Pancreas (tissue), 10 donors: ENCODE data around the gene SMARCA2. TPM values are rescaled to one million over a fixed set of nuclear protein-coding genes. Genes with fewer than 3 reads are reported as not detected.
A peak's percentile ranks its signal among the peaks of the same experiment; 100 is the strongest.

Source experiments
- ATAC-seq, 4 donors: fragments of 200-7000 bp; cut with Tn5 transposase; one replicate each; pipeline versions ENCODE4 v1.8.0 to v1.9.1; 2020; ENCODE audit warnings: mild to moderate bottlenecking in 4 of 4, moderate library complexity in 4 of 4
- DNase-seq, 6 donors: peaks; one replicate each; pipeline ENCODE4 v3.0.0-alpha.2; 2020
- FAIRE-seq: peaks from 2 replicates; lab custom pipeline; 2012; peaks lifted over from hg19 to GRCh38; lab: Jason Lieb, UNC
- H3K27ac ChIP-seq, 4 donors: fragments of 200-600 bp; sonication (generic); 1 replicate in 3 of 4; 2 replicates in 1 of 4; pipeline versions ENCODE4 v1.5.0 to v1.8.0; 2020
- H3K27me3 ChIP-seq, 4 donors: fragments of 200-600 bp; one replicate each; pipeline ENCODE4 v1.8.0; 2021
- H3K36me3 ChIP-seq, 3 donors: fragments of 200-600 bp; sonication (generic) in 1 of 3; one replicate each; pipeline versions ENCODE4 v1.5.0 to v1.8.0; 2020 to 2021
- H3K4me1 ChIP-seq, 3 donors: fragments of 200-600 bp; one replicate each; pipeline ENCODE4 v1.8.0; 2021
- H3K4me3 ChIP-seq, 4 donors: fragments of 200-600 bp; sonication (generic) in 2 of 4; one replicate each; pipeline versions ENCODE4 v1.5.0 to v1.8.0; 2020 to 2021
- H3K9me3 ChIP-seq, 4 donors: fragments of 200-600 bp; one replicate each; pipeline ENCODE4 v1.8.0; 2021
- CTCF ChIP-seq, 4 donors: fragments of 200-600 bp; sonication (generic) in 3 of 4; IDR thresholded peaks; one replicate each; pipeline versions ENCODE4 v1.5.0 to v1.8.0; 2021; ENCODE audit warnings: antibody characterized with exemption in 4 of 4
- WGBS, 2 donors: extraction: QIAGEN DNeasy Blood & Tissue Kit; methylation state at CpG; one replicate each; pipeline ENCODE4 v1.1.7; 2013; 5-methylcytosine and 5-hydroxymethylcytosine counted together
- intact Hi-C, 3 donors: fragments of 100-400 bp; cut with DNase I; formaldehyde crosslinking; loops; one replicate each; pipeline versions ENCODE4 v1.11.1 to v1.14.2; 2022
- polyA plus RNA-seq, 2 donors: library from polyadenylated mRNA; stranded (reverse); fragments of 200-250 nt; gene quantifications; one replicate each; pipeline ENCODE4 v1.2.3, GENCODE V29; 2013
- total RNA-seq, 6 donors: library from RNA; stranded (reverse); fragmentation: NEBNext Ultra II Directional in 4 of 6; extraction: Animal tissue kit (Norgen Biotek cat#: 25700) in 4 of 6; gene quantifications; one replicate each; pipeline versions ENCODE4 v1.2.1 to v1.2.4, GENCODE V29; 2021 to 2023
- donor health status: healthy with polysubstance abuse.
- donor health status: DM: no; HTN: no; CAD: no; lungs with moderate emphysema.
- donor health status: DM: no; HTN: no; CAD: no.
- donor health status: control.
- donor health status: control.
- donor health status: Bipolar disorder and iron deficiency.
- donor health status: DM: yes; HTN: yes; CAD: no.
- donor health status: DM: no; HTN: no; CAD: no.
- donor health status: DM: no; HTN: no; CAD: no.
- donor health status: DM: yes; HTN: yes; CAD: no.

SMARCA2 gene
- total and polyA plus RNA-seq, 8 donors, result 21.7 to 91.4 (median 64.6) TPM

- no peaks in the 10 kb centered on the region for H3K9me3 ChIP-seq
- no peaks in the 10 kb centered on the region for H3K27me3 ChIP-seq
- no peak for DNase-seq
- peaks cover 6 to 16% (median 10%) of the 10 kb centered on the region in 3 donors for H3K4me1 ChIP-seq
- TF ChIP-seq CTCF (IDR thresholded peaks at IDR 0.05), result no peak
- peaks cover 0 to 16% (median 0%) of the 10 kb centered on the region in 3 donors for H3K36me3 ChIP-seq
- intact Hi-C loops, result no loop called here
- no peak overlapping the region for H3K4me3 ChIP-seq
- FAIRE-seq, result no peak
- WGBS, 2 donors, result 78 to 92% methylated on average over 1 of the region's 1 CpG
- peak in 1 of 4 donors; percentile 6 for ATAC-seq
- no peak overlapping the region for H3K27ac ChIP-seq
Measured at GRCh38 chr9:2127486-2127885, 112.3 kb downstream of the SMARCA2 start.

GRCh38 chr9:2128141-2128540 lies 113.0 kb downstream of the SMARCA2 start:
- intact Hi-C loops, result no loop called here
- H3K9me3 ChIP-seq, result no peaks in the 10 kb centered on the region
- H3K36me3 ChIP-seq, result peaks cover 0 to 9% (median 0%) of the 10 kb centered on the region in 3 donors
- ATAC-seq, result no peak
- H3K4me3 ChIP-seq, result no peak overlapping the region
- H3K4me1 ChIP-seq, result peaks cover 6 to 16% (median 10%) of the 10 kb centered on the region in 3 donors
- no peak for DNase-seq
- no peak for FAIRE-seq
- WGBS, 2 donors, result 91 to 97% methylated on average over 3 of the region's 3 CpGs
- no peak overlapping the region for H3K27ac ChIP-seq
- no peak for TF ChIP-seq CTCF (IDR thresholded peaks at IDR 0.05)
- no peaks in the 10 kb centered on the region for H3K27me3 ChIP-seq

GRCh38 chr9:2128618-2129017 lies 113.5 kb downstream of the SMARCA2 start:
- intact Hi-C loops, result no loop called here
- ATAC-seq (no peak), FAIRE-seq (no peak), DNase-seq (no peak)
- Histone ChIP-seq H3K27me3 (no peaks in the 10 kb centered on the region), H3K9me3 (no peaks in the 10 kb centered on the region), H3K27ac (no peak overlapping the region), H3K36me3 (peaks cover 0 to 4% (median 0%) of the 10 kb centered on the region in 3 donors), H3K4me3 (no peak overlapping the region), H3K4me1 (peaks cover 6 to 16% (median 10%) of the 10 kb centered on the region in 3 donors)
- 60 to 73% methylated on average over 1 of the region's 1 CpG for WGBS, 2 donors
- TF ChIP-seq CTCF (IDR thresholded peaks at IDR 0.05), result no peak

GRCh38 chr9:2130941-2131340 lies 115.8 kb downstream of the SMARCA2 start:
- Histone ChIP-seq H3K9me3 (no peaks in the 10 kb centered on the region), H3K36me3 (peaks cover 0 to 2% (median 0%) of the 10 kb centered on the region in 3 donors), H3K27me3 (no peaks in the 10 kb centered on the region), H3K4me1 (peaks cover 6 to 12% (median 10%) of the 10 kb centered on the region in 3 donors), H3K27ac (no peak overlapping the region), H3K4me3 (no peak overlapping the region)
- DNase-seq (no peak), FAIRE-seq (no peak), ATAC-seq (no peak)
- TF ChIP-seq CTCF (IDR thresholded peaks at IDR 0.05), result no peak
- intact Hi-C loops, result loop anchor here in 1 of 3 donors (10.0 kb wide), 1 partner anchor 594 kb away; no protein-coding TSS in a partner anchor
- WGBS, 2 donors, result 86 to 88% methylated on average over 3 of the region's 3 CpGs

GRCh38 chr9:2132484-2133082 lies 117.4 kb downstream of the SMARCA2 start:
- WGBS, 2 donors, result 58 to 65% methylated on average over 3 of the region's 3 CpGs
- ATAC-seq (peak in 3 of 4 donors; percentile 65 to 78 (median 68)), FAIRE-seq (peak; percentile 92), DNase-seq (no peak)
- no peak overlapping the region for H3K4me3 ChIP-seq
- no peaks in the 10 kb centered on the region for H3K27me3 ChIP-seq
- H3K36me3 ChIP-seq, result peaks cover 0 to 2% (median 0%) of the 10 kb centered on the region in 3 donors
- H3K27ac ChIP-seq, result no peak overlapping the region
- intact Hi-C loops, result loop anchor here in 1 of 3 donors (10.0 kb wide), 1 partner anchor 592 kb away; no protein-coding TSS in a partner anchor
- no peaks in the 10 kb centered on the region for H3K4me1 ChIP-seq
- TF ChIP-seq CTCF (IDR thresholded peaks at IDR 0.05), result peak in 3 of 4 donors; percentile 53 to 59 (median 59)
- no peaks in the 10 kb centered on the region for H3K9me3 ChIP-seq
